Measurements from ENCODE around the gene HIVEP3. TPM values are rescaled to one million over a fixed set of nuclear protein-coding genes. Genes with fewer than 3 reads are reported as not detected.

HIVEP3 gene
- total RNA-seq, 1 donor: 1.8 TPM

GRCh38 chr1:41822866-41823265 is 95.9 kb downstream of the HIVEP3 start:
- H3K4me3 ChIP-seq (ENCODE audit: insufficient read depth, low read length): no peak overlapping the region
- no peaks in the 10 kb centered on the region for H3K9me3 ChIP-seq (ENCODE audit: low read depth, low read length)
- no peaks in the 10 kb centered on the region for H3K36me3 ChIP-seq (ENCODE audit: insufficient read depth, low read length)
- no peak overlapping the region for H3K27ac ChIP-seq (ENCODE audit: low read depth, low read length)
- peaks cover 11% of the 10 kb centered on the region for H3K4me1 ChIP-seq (ENCODE audit: insufficient read depth, low read length)
- no peak for TF ChIP-seq CTCF (IDR thresholded peaks at IDR 0.05; ENCODE audit: extremely low read depth, low read depth, low read length)
- no peaks in the 10 kb centered on the region for H4K20me1 ChIP-seq (ENCODE audit: insufficient read depth, low read length)
- peaks cover 2% of the 10 kb centered on the region for H3K27me3 ChIP-seq (ENCODE audit: insufficient read depth, low read length)
- no peak overlapping the region for H3K4me2 ChIP-seq (ENCODE audit: insufficient read depth, low read length)
- no peak overlapping the region for H2AFZ ChIP-seq (ENCODE audit: low read length)
- H3K79me2 ChIP-seq (ENCODE audit: insufficient read depth, low read length): no peaks in the 10 kb centered on the region
- DNase-seq (ENCODE audit: insufficient read length, low spot score, missing footprints): no peak

- H3K27ac ChIP-seq (ENCODE audit: low read depth, low read length): no peak overlapping the region
- H3K27me3 ChIP-seq (ENCODE audit: insufficient read depth, low read length): peaks cover 2% of the 10 kb centered on the region
Measured at GRCh38 chr1:41819843-41820242, 98.9 kb downstream of the HIVEP3 start.

GRCh38 chr1:41819069-41819468 is 99.7 kb downstream of the HIVEP3 start:
- H3K4me3 ChIP-seq (ENCODE audit: insufficient read depth, low read length): no peak overlapping the region
- TF ChIP-seq CTCF (IDR thresholded peaks at IDR 0.05; ENCODE audit: extremely low read depth, low read depth, low read length): no peak
- peaks cover 8% of the 10 kb centered on the region for H3K4me1 ChIP-seq (ENCODE audit: insufficient read depth, low read length)
- H3K27me3 ChIP-seq (ENCODE audit: insufficient read depth, low read length): peaks cover 2% of the 10 kb centered on the region
- H3K4me2 ChIP-seq (ENCODE audit: insufficient read depth, low read length): no peak overlapping the region
- DNase-seq (ENCODE audit: insufficient read length, low spot score, missing footprints): no peak
- H2AFZ ChIP-seq (ENCODE audit: low read length): no peak overlapping the region
- H3K9me3 ChIP-seq (ENCODE audit: low read depth, low read length): no peaks in the 10 kb centered on the region
- H4K20me1 ChIP-seq (ENCODE audit: insufficient read depth, low read length): no peaks in the 10 kb centered on the region
- H3K27ac ChIP-seq (ENCODE audit: low read depth, low read length): no peak overlapping the region
- H3K36me3 ChIP-seq (ENCODE audit: insufficient read depth, low read length): no peaks in the 10 kb centered on the region
- no peaks in the 10 kb centered on the region for H3K79me2 ChIP-seq (ENCODE audit: insufficient read depth, low read length)

More at GRCh38 chr1:41819843-41820242, 98.9 kb downstream of the HIVEP3 start:
- no peaks in the 10 kb centered on the region for H3K79me2 ChIP-seq (ENCODE audit: insufficient read depth, low read length)
- H3K4me2 ChIP-seq (ENCODE audit: insufficient read depth, low read length): no peak overlapping the region
- no peak overlapping the region for H3K4me3 ChIP-seq (ENCODE audit: insufficient read depth, low read length)
- H4K20me1 ChIP-seq (ENCODE audit: insufficient read depth, low read length): no peaks in the 10 kb centered on the region
- no peak overlapping the region for H2AFZ ChIP-seq (ENCODE audit: low read length)
- H3K4me1 ChIP-seq (ENCODE audit: insufficient read depth, low read length): peaks cover 8% of the 10 kb centered on the region
- no peak for DNase-seq (ENCODE audit: insufficient read length, low spot score, missing footprints)
- H3K9me3 ChIP-seq (ENCODE audit: low read depth, low read length): no peaks in the 10 kb centered on the region
- no peak for TF ChIP-seq CTCF (IDR thresholded peaks at IDR 0.05; ENCODE audit: extremely low read depth, low read depth, low read length)
- no peaks in the 10 kb centered on the region for H3K36me3 ChIP-seq (ENCODE audit: insufficient read depth, low read length)

GRCh38 chr1:41816061-41816460 is 102.7 kb downstream of the HIVEP3 start:
- Histone ChIP-seq H3K79me2 (ENCODE audit: insufficient read depth, low read length) (no peaks in the 10 kb centered on the region), H2AFZ (ENCODE audit: low read length) (no peak overlapping the region), H3K4me3 (ENCODE audit: insufficient read depth, low read length) (no peak overlapping the region), H3K27me3 (ENCODE audit: insufficient read depth, low read length) (peaks cover 2% of the 10 kb centered on the region), H3K36me3 (ENCODE audit: insufficient read depth, low read length) (no peaks in the 10 kb centered on the region), H3K27ac (ENCODE audit: low read depth, low read length) (no peak overlapping the region), H3K4me1 (ENCODE audit: insufficient read depth, low read length) (peaks cover 15% of the 10 kb centered on the region), H3K4me2 (ENCODE audit: insufficient read depth, low read length) (no peak overlapping the region), H3K9me3 (ENCODE audit: low read depth, low read length) (no peaks in the 10 kb centered on the region), H4K20me1 (ENCODE audit: insufficient read depth, low read length) (no peaks in the 10 kb centered on the region)
- no peak for TF ChIP-seq CTCF (IDR thresholded peaks at IDR 0.05; ENCODE audit: extremely low read depth, low read depth, low read length)
- DNase-seq (ENCODE audit: insufficient read length, low spot score, missing footprints): no peak

Data from osteoblast (primary cell).